Measurements from ENCODE around the gene AKAP5.

Gene AKAP5

GRCh38 chr14:64459405-64460136 is 5.7 kb upstream of the AKAP5 start:
- in situ Hi-C loops (cut with HindIII; ENCODE audit: low sequenced_read_pairs): no loop called here

GRCh38 chr14:64461221-64461620 is 4.1 kb upstream of the AKAP5 start:
- in situ Hi-C loops (cut with HindIII; ENCODE audit: low sequenced_read_pairs): no loop called here

- in situ Hi-C loops (cut with HindIII; ENCODE audit: low sequenced_read_pairs): no loop called here
These were observed 2.1 kb upstream of the AKAP5 start for GRCh38 chr14:64463195-64463594.

GRCh38 chr14:64463873-64464272 is 1.4 kb upstream of the AKAP5 start:
- in situ Hi-C loops (cut with HindIII; ENCODE audit: low sequenced_read_pairs): no loop called here

- in situ Hi-C loops (cut with HindIII; ENCODE audit: low sequenced_read_pairs): no loop called here
These were observed 648 bp upstream of the AKAP5 start for GRCh38 chr14:64464651-64465050.

GRCh38 chr14:64465831-64466554 is 694 bp downstream of the AKAP5 start:
- in situ Hi-C loops (cut with HindIII; ENCODE audit: low sequenced_read_pairs): no loop called here

- in situ Hi-C loops (cut with HindIII; ENCODE audit: low sequenced_read_pairs): no loop called here
These were observed 1.8 kb downstream of the AKAP5 start for GRCh38 chr14:64467101-64467500.

- in situ Hi-C loops (cut with HindIII; ENCODE audit: low sequenced_read_pairs): no loop called here
These were observed 2.3 kb downstream of the AKAP5 start for GRCh38 chr14:64467566-64467965.

GRCh38 chr14:64468451-64468850 is 3.2 kb downstream of the AKAP5 start:
- in situ Hi-C loops (cut with HindIII; ENCODE audit: low sequenced_read_pairs): no loop called here

GRCh38 chr14:64474041-64474440 is 8.7 kb downstream of the AKAP5 start:
- in situ Hi-C loops (cut with HindIII; ENCODE audit: low sequenced_read_pairs): no loop called here

GRCh38 chr14:64474698-64475097 is 9.4 kb downstream of the AKAP5 start:
- in situ Hi-C loops (cut with HindIII; ENCODE audit: low sequenced_read_pairs): no loop called here

GRCh38 chr14:64475585-64476273 is 10.4 kb downstream of the AKAP5 start:
- in situ Hi-C loops (cut with HindIII; ENCODE audit: low sequenced_read_pairs): no loop called here

GRCh38 chr14:64476438-64476837 is 11.1 kb downstream of the AKAP5 start:
- in situ Hi-C loops (cut with HindIII; ENCODE audit: low sequenced_read_pairs): no loop called here

GRCh38 chr14:64478634-64479250 is 13.4 kb downstream of the AKAP5 start:
- in situ Hi-C loops (cut with HindIII; ENCODE audit: low sequenced_read_pairs): no loop called here

GRCh38 chr14:64488590-64489099 is 23.3 kb downstream of the AKAP5 start:
- in situ Hi-C loops (cut with HindIII; ENCODE audit: low sequenced_read_pairs): no loop called here

GRCh38 chr14:64491637-64492036 is 26.3 kb downstream of the AKAP5 start:
- in situ Hi-C loops (cut with HindIII; ENCODE audit: low sequenced_read_pairs): no loop called here

- in situ Hi-C loops (cut with HindIII; ENCODE audit: low sequenced_read_pairs): no loop called here
These were observed 28.2 kb downstream of the AKAP5 start for GRCh38 chr14:64493455-64493854.

- in situ Hi-C loops (cut with HindIII; ENCODE audit: low sequenced_read_pairs): no loop called here
These were observed 30.0 kb downstream of the AKAP5 start for GRCh38 chr14:64495252-64495651.

- in situ Hi-C loops (cut with HindIII; ENCODE audit: low sequenced_read_pairs): no loop called here
These were observed 31.5 kb downstream of the AKAP5 start for GRCh38 chr14:64496764-64497163.

GRCh38 chr14:64500088-64500487 is 34.8 kb downstream of the AKAP5 start:
- in situ Hi-C loops (cut with HindIII; ENCODE audit: low sequenced_read_pairs): no loop called here
